ENCODE results near the gene CZIB.

DNA sequence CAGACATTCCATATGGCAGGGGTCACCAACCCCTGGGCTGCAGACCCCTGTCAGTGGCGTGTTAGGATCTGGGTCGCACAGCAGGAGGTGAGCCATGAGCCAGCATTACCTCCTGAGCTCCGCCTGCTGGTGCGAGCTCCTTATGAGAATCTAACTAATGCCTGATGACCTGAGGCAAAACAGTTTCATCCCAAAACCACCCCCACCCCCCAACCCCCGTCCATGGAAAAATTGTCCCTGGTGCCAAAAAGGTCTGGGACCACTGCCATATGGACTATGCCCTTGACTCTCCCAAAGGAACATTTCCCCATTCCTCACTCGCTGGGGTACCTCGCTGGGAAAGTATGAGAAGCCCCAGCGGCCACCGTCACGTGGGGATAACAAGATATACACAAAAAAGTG is 30.2 kb downstream of the CZIB start:
- TF ChIP-seq POLR2AphosphoS5 (IDR thresholded peaks at IDR 0.05; ENCODE audit: low read depth, low read length): no peak
- no peak for TF ChIP-seq TAF1 (IDR thresholded peaks at IDR 0.05; ENCODE audit: borderline replicate concordance, insufficient read depth, low read length)
- TF ChIP-seq, protein P1, sequence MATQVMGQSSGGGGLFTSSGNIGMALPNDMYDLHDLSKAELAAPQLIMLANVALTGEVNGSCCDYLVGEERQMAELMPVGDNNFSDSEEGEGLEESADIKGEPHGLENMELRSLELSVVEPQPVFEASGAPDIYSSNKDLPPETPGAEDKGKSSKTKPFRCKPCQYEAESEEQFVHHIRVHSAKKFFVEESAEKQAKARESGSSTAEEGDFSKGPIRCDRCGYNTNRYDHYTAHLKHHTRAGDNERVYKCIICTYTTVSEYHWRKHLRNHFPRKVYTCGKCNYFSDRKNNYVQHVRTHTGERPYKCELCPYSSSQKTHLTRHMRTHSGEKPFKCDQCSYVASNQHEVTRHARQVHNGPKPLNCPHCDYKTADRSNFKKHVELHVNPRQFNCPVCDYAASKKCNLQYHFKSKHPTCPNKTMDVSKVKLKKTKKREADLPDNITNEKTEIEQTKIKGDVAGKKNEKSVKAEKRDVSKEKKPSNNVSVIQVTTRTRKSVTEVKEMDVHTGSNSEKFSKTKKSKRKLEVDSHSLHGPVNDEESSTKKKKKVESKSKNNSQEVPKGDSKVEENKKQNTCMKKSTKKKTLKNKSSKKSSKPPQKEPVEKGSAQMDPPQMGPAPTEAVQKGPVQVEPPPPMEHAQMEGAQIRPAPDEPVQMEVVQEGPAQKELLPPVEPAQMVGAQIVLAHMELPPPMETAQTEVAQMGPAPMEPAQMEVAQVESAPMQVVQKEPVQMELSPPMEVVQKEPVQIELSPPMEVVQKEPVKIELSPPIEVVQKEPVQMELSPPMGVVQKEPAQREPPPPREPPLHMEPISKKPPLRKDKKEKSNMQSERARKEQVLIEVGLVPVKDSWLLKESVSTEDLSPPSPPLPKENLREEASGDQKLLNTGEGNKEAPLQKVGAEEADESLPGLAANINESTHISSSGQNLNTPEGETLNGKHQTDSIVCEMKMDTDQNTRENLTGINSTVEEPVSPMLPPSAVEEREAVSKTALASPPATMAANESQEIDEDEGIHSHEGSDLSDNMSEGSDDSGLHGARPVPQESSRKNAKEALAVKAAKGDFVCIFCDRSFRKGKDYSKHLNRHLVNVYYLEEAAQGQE (IDR thresholded peaks at IDR 0.05; ENCODE audit: insufficient read depth in 1 of 2, low read depth in 2 of 2, low read length in 2 of 2): no peak
- TF ChIP-seq FOXP2 (optimal IDR thresholded peaks at IDR 0.05; ENCODE audit: borderline replicate concordance, extremely low read depth, extremely low read length, insufficient read depth): no peak

Measured in PFSK-1 (cell line).